AG10803 (cell line): ENCODE data around the gene PPM1D.

Experiments
- DNase-seq: peaks from one replicate; pipeline ENCODE4 v3.0.0; 2010; ENCODE audit warnings: low read depth
- H3K4me3 ChIP-seq: 2 replicates; pipeline ENCODE4 v1.5.1; 2011; ENCODE audit warnings: mild to moderate bottlenecking, low read length, control low read depth
- CTCF ChIP-seq: conservative IDR thresholded peaks from 2 replicates; pipeline ENCODE4 v1.5.1; 2011; ENCODE audit warnings: mild to moderate bottlenecking, low read length, control low read depth, inconsistent platforms

PPM1D gene

DNA sequence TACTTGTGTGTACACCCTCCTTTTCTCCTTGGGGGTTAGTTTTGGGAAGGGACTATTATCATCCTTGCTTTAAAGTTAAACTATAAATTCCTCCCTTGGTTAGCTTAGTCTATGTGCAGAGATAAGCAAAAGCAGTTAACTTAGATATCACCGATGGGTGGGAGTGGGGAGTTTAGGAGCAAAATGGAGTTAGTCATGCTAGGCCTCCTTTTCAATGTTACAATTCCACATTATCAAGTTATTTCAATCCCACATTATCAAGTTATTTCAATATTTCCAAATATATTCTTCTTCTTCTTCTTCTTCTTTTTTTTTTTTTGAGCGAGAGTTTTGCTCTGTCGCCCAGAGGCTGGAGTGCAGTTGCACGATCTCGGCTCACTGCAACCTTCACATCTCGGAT lies 76.0 kb downstream of the PPM1D start:
- TF ChIP-seq CTCF = no peak
- no peak overlapping the region for H3K4me3 ChIP-seq
- no peak for DNase-seq

- H3K4me3 ChIP-seq = peak overlapping the region; percentile 88
- no peak for DNase-seq
- no peak for TF ChIP-seq CTCF
These were observed 76.8 kb downstream of the PPM1D start for GRCh38 chr17:60676758-60677307.

DNA sequence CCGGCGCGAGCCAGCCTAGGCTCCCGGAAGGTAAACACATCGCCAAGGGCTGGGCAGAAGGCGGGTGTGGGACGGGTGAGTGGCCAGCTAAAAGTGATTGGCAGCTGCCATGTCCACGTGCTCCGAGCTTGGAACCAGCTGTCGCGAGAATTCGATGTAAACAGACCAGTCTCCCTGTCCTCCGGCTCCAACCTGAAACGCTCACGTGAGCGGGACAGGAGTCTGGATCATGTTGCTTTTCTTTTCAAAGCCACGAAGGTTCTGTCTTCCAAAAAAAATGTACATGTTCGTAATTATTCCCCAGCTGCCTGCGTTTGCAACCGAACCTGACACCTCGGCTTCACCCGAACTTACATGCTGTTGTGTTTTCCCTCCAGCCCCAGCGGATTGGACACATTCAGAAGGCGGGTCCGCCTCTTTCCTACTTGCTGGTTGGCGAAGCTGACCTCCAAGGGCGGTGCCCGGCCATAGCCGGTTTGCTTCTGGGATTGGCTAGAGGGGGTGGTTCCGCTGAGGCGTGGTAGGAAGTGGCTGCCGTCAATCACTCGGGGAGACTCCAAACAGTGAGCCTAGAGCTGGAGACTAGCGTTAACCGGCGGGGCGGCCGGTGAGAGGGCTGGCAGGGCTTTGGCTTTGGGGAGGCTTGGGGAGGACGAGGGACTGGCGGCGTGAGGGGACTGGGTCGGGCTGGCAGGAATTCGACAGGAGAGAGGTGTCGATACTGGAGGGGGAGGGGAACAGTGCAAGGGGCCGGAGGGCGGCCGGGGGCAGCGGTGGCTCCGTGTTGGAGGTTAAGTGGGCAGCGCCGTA lies 77.5 kb downstream of the PPM1D start, which contains the start of gene BCAS3:
TSS of gene BCAS3 (plus strand) at position 544 of the 810 bp plus-strand sequence.
- no peak for TF ChIP-seq CTCF
- peak within 1 kb of the TSS; percentile 88 for H3K4me3 ChIP-seq
- DNase-seq = peak; percentile 99

DNA sequence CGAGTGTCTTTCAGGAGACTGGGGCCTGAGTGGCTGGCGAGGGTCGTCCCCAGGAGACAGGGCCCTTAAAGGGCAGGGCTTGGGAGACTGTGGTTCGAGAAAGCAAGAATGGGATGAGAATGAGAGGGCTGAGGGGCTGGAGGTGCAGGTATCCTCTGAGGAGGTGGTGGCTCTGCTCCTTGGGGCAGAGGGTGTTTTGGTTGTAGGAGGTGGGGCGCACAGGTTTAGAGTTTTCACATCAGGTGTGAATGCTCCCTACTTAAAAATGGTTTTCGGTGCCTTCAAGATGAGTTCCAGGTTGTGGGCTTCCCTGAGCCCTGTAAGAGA lies 78.1 kb downstream of the PPM1D start:
- no peak for TF ChIP-seq CTCF
- DNase-seq = no peak

GRCh38 chr17:60679287-60679686 lies 79.3 kb downstream of the PPM1D start:
- no peak for TF ChIP-seq CTCF
- no peak for DNase-seq
- H3K4me3 ChIP-seq = no peak overlapping the region

More for the DNA sequence above, 78.1 kb downstream of the PPM1D start:
- H3K4me3 ChIP-seq = peak overlapping the region; percentile 88

DNA sequence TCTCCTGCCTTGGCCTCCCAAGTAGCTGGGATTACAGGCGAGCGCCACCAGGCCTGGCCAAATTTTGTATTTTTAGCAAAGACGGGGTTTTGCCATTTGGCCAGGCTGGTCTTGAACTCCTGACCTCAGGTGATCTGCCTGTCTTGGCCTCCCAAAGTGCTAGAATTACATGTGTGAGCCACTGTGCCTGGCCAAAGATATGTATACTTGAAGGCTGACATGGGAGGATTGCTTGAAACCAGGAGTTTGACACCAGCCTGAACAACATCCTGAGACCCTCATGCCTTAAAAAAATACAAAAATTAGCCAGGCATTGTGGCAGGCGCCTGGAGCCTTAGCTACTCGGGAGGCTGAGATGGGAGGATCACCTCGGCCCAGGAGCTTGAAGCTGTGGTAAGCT lies 80.8 kb downstream of the PPM1D start:
- H3K4me3 ChIP-seq = no peak overlapping the region
- no peak for TF ChIP-seq CTCF

DNA sequence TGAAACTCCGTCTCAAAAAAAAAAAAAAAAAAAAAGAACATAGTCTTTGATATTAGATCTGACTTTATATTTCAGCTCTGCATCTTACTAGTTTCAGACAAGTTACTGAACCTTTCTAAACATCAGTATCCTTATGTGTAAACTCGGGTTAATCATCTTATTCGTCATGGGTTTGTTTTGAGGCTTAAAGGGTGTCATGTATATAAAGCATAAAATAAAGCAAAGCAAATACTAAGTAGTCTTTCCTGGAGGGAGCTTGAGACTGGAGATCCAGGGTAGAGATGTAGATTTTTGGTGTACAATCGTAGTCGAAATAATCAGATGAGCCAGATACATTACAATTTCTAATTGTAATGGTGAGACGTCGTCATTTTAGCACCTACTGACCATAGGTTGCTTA lies 85.4 kb downstream of the PPM1D start:
- no peak for TF ChIP-seq CTCF
- no peak for DNase-seq
- no peak overlapping the region for H3K4me3 ChIP-seq

More for the DNA sequence above, 80.8 kb downstream of the PPM1D start:
- no peak for DNase-seq
